GM18907 (cell line): ENCODE data around the gene PWP2.
A peak's percentile ranks its signal among the peaks of the same experiment; 100 is the strongest.

Experiments used
- ATAC-seq: cut with Tn5 transposase; IDR thresholded peaks from one replicate; pipeline ENCODE4 v1.9.1; 2021; ENCODE audit warnings: mild to moderate bottlenecking, moderate library complexity; ENCODE audit not compliant: unreplicated experiment

PWP2 gene

GRCh38 chr21:44107026-44107501 is at the start of gene PWP2:
PWP2 (plus strand) TSS chr21:44107399; CDS start chr21:44107417, 18 bp downstream.
- peak; percentile 86 for ATAC-seq

- no peak for ATAC-seq
Observed at GRCh38 chr21:44057960-44058651, 49.1 kb upstream of the PWP2 start.

GRCh38 chr21:44058652-44058964 is 48.6 kb upstream of the PWP2 start:
- ATAC-seq = no peak

GRCh38 chr21:44058981-44059380 is 48.2 kb upstream of the PWP2 start:
- no peak for ATAC-seq

- no peak for ATAC-seq
Observed at GRCh38 chr21:44059710-44060109, 47.5 kb upstream of the PWP2 start.

- no peak for ATAC-seq
Observed at GRCh38 chr21:44062380-44062779, 44.8 kb upstream of the PWP2 start.

GRCh38 chr21:44063151-44063912 is 43.9 kb upstream of the PWP2 start:
- ATAC-seq = no peak

GRCh38 chr21:44064852-44065403 is 42.3 kb upstream of the PWP2 start:
- no peak for ATAC-seq

- ATAC-seq = no peak
Observed at GRCh38 chr21:44065428-44065827, 41.8 kb upstream of the PWP2 start.

- no peak for ATAC-seq
Observed at GRCh38 chr21:44066116-44066515, 41.1 kb upstream of the PWP2 start.

- ATAC-seq = no peak
Observed at GRCh38 chr21:44067011-44067839, 40.0 kb upstream of the PWP2 start.

- no peak for ATAC-seq
Observed at GRCh38 chr21:44070391-44070790, 36.8 kb upstream of the PWP2 start.

GRCh38 chr21:44071359-44072104 is 35.7 kb upstream of the PWP2 start:
- no peak for ATAC-seq

GRCh38 chr21:44072111-44072510 is 35.1 kb upstream of the PWP2 start:
- no peak for ATAC-seq

- ATAC-seq = no peak
Observed at GRCh38 chr21:44074315-44074958, 32.8 kb upstream of the PWP2 start.

- no peak for ATAC-seq
Observed at GRCh38 chr21:44076316-44076715, 30.9 kb upstream of the PWP2 start.

GRCh38 chr21:44078411-44078981 is 28.7 kb upstream of the PWP2 start:
- no peak for ATAC-seq

- no peak for ATAC-seq
Observed at GRCh38 chr21:44079446-44079845, 27.8 kb upstream of the PWP2 start.

GRCh38 chr21:44079846-44080245 is 27.4 kb upstream of the PWP2 start:
- ATAC-seq = no peak
